ENCODE results near the gene ALX3. TPM values are rescaled to one million over a fixed set of nuclear protein-coding genes. Genes with fewer than 3 reads are reported as not detected.

ALX3 gene
- not detected for total RNA-seq

DNA sequence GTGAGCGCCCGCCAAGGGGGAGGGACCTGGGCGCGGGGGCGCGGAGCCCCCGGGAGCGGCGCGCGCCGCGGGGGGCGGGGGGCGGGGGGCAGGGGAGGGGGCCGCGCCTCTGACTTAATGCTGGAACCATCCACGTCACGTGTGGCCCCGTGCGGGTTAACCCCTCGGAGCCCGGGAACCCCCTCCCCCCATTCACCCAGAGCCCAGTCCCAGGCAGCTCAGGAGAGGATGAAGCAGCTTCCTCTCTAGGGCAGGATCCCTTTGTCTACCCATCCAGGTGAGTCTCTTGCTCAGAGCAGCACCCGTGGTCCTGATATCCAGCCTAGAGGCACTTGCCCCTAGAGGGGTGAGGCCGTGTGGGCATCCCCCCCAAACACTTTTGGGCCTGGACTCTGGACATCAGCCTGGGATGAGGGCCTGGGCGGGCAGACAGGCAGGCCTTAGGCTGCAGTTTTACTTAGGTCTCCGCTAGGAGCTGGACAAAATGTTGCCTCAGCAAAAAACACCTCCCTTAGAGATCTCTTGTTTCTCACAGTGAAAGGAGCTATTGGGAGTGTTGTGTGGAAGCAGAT, at the start of gene ALX3:
ALX3 (minus strand) TSS at position 2 of the 572 bp plus-strand sequence. CDS start 60 bp downstream, outside the sequence.
- H3K27me3 Mint-ChIP-seq, result peaks cover 35% of the 10 kb centered on the region
- H3K4me1 Mint-ChIP-seq, result peaks cover 6% of the 10 kb centered on the region
- H3K27ac Mint-ChIP-seq, result no peak within 1 kb of the TSS
- no peaks in the 10 kb centered on the region for H3K9me3 Mint-ChIP-seq
- peak within 1 kb of the TSS; percentile 38 for H3K4me3 Mint-ChIP-seq
- H3K36me3 Mint-ChIP-seq (ENCODE audit: low read depth), result peaks cover 7% of the 10 kb centered on the region
- ATAC-seq (replicated peaks), result no peak

DNA sequence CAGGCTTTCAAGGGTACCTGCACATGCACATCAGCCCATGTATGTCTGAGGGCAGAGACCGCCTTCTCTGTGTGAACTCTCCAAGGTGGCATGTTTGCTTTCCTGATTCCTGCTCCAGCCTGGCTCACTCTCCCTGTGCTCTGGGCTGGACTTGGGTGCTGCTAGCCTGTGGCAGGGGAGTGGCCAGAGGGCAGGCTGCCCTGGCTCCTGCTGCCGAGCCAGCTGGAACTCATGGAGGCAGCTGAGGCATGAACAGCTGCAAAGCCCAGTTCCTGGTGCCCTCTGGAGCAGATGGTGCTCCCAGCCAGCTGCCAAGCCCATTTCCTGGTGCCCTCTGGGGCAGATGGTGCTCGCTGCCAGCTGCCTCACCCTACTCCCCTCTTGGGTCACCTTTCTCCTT, 49.4 kb upstream of the ALX3 start:
- no peak for ATAC-seq (replicated peaks)
- peaks cover 6% of the 10 kb centered on the region for H3K9me3 Mint-ChIP-seq
- peaks cover 8% of the 10 kb centered on the region for H3K4me1 Mint-ChIP-seq
- peaks cover 11% of the 10 kb centered on the region for H3K27me3 Mint-ChIP-seq
- H3K36me3 Mint-ChIP-seq (ENCODE audit: low read depth), result peaks cover 8% of the 10 kb centered on the region
- H3K4me3 Mint-ChIP-seq, result no peak overlapping the region
- H3K27ac Mint-ChIP-seq, result no peak overlapping the region

DNA sequence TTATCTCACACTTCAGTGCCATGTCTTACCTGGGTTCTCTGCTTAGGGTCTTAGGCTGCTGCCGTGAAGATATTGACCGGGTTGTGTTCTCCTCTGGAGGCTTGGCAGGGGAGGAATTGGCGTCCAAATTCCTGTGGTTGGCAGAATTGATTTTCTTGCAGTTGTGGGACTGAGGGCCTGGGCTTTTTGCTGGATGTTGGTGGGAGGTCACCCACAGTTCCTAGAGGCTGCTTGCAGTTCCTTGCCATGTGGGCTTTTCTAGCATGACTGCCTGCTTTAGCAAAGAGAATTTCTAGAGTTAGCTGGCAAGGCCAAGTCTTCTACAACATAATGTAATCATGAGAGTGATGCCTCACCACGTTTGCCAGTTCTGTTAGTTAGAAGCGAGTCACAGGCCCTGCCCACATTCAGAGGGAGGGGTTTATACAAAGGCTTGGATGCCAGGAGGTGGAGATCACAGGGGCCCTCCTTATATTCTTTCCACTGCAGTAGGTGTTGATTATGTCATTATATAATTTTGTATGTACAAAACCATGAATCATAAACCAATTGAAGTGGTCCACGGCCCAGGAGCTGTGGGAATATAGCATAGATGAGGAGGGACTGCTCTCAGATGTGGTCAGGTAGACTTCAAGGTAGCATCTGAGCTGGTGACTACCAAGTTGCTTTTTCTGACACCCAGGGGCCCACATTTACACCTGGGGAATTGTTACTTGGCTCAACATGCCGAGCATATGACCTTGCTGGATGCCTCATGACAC, 48.3 kb upstream of the ALX3 start:
- Mint-ChIP-seq H3K27me3 (peaks cover 11% of the 10 kb centered on the region), H3K4me3 (no peak overlapping the region), H3K9me3 (peaks cover 5% of the 10 kb centered on the region), H3K4me1 (peaks cover 8% of the 10 kb centered on the region), H3K36me3 (ENCODE audit: low read depth) (peaks cover 8% of the 10 kb centered on the region), H3K27ac (no peak overlapping the region)
- ATAC-seq (replicated peaks), result peak; percentile 42

DNA sequence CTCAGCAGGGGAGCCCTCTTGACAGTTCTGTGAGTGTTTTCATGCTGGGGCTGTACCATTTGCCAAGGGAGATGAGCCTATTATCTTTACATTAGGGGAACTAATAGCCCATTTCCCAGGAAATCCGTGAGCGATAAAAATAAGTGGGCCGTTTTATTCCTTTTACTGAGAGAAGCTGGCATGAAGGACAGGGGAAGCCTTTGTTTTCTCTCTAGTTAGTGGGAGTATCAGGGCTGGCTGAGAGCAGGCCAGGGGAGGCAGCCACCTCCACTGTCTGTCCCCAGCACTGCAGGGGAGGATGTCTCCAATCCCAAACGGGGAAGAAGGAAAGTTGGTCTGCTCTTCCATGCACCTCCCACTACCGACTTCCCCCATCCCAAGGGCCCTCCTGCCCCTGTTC, 44.3 kb upstream of the ALX3 start:
- no peaks in the 10 kb centered on the region for H3K9me3 Mint-ChIP-seq
- no peak overlapping the region for H3K4me3 Mint-ChIP-seq
- no peaks in the 10 kb centered on the region for H3K36me3 Mint-ChIP-seq (ENCODE audit: low read depth)
- H3K27me3 Mint-ChIP-seq, result peaks cover 19% of the 10 kb centered on the region
- ATAC-seq (replicated peaks), result no peak
- no peak overlapping the region for H3K27ac Mint-ChIP-seq
- no peaks in the 10 kb centered on the region for H3K4me1 Mint-ChIP-seq

DNA sequence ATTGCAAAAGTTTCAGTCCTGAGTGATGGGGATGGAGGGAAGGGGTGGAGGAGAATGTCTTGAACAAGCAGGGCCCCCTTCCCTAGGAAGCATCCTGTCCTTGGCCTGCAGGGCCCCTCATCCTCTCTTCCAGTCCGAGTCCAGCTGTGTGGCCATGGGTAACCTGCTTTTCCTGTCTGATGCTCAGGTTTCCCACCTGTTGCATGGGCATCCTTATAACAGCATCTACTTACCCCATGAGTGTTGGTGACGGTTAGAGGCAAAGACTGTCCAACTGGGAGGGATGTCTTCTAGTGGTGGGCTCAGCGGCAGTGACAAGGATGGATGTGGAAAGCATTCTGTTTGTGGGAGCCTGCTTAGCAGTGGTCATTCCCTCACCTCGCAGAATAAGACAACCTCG, 43.7 kb upstream of the ALX3 start:
- Mint-ChIP-seq H3K36me3 (ENCODE audit: low read depth) (no peaks in the 10 kb centered on the region), H3K4me3 (no peak overlapping the region), H3K27ac (no peak overlapping the region), H3K9me3 (no peaks in the 10 kb centered on the region), H3K27me3 (peaks cover 23% of the 10 kb centered on the region), H3K4me1 (no peaks in the 10 kb centered on the region)
- no peak for ATAC-seq (replicated peaks)

DNA sequence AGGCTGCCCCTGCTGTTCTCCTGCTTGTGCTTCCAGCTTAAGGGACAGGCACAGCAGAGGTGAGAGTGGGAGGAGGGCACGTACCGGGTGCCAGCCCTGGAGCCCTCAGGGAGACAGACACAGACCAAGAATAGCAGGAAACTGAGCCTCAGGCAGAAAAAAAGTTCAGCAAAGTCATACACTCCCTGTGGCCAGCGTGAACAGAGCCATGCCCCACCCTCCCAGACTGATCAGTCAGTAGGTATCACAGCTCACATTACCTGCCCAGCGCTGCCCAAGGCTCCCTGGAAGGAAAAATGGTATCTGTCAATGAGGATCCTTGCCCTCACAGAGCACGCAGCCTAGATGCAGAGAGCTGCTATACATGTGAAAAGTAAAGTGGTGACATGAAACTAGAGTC, 43.1 kb upstream of the ALX3 start:
- Mint-ChIP-seq H3K27me3 (peaks cover 23% of the 10 kb centered on the region), H3K27ac (no peak overlapping the region), H3K9me3 (no peaks in the 10 kb centered on the region), H3K36me3 (ENCODE audit: low read depth) (no peaks in the 10 kb centered on the region), H3K4me1 (no peaks in the 10 kb centered on the region), H3K4me3 (no peak overlapping the region)
- no peak for ATAC-seq (replicated peaks)

DNA sequence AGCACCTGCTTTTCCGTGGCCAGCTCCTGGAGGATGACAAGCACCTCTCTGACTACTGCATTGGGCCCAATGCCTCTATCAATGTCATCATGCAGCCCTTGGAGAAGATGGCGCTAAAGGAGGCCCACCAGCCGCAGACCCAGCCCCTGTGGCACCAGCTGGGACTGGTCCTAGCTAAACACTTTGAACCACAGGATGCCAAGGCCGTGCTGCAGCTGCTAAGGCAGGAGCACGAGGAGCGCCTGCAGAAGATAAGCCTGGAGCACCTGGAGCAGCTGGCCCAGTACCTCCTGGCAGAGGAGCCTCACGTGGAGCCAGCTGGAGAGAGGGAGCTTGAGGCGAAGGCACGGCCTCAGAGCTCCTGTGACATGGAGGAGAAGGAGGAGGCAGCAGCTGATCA, 42.2 kb upstream of the ALX3 start:
- H3K9me3 Mint-ChIP-seq, result no peaks in the 10 kb centered on the region

DNA sequence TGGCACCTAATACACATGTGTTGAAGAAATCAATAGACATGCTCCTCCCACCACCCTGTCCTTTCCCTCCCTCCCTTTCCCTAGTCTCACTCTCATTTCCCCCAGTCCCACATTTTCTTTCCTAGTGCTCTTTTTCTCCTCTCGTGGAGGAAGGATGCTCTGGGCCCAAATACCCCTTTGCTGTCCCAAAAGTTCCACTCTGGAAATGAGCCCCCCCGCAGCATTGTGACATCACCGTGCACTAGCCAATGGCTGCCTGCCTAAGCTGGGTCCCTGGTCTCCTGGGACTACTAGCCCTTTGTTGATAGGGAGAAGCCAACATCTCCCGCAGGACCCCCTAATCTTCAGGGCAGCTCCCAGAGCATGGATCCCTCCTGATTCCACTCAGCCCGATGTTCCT, 41.7 kb upstream of the ALX3 start, which contains the start of gene UBL4B:
UBL4B (plus strand) TSS at position 301 of the 400 bp plus-strand sequence; CDS start at position 393, 92 bp downstream.
- H3K27me3 Mint-ChIP-seq, result peaks cover 26% of the 10 kb centered on the region
- H3K4me3 Mint-ChIP-seq, result no peak within 1 kb of the TSS
- H3K36me3 Mint-ChIP-seq (ENCODE audit: low read depth), result no peaks in the 10 kb centered on the region
- ATAC-seq (replicated peaks), result no peak
- no peaks in the 10 kb centered on the region for H3K4me1 Mint-ChIP-seq
- H3K9me3 Mint-ChIP-seq, result no peaks in the 10 kb centered on the region
- H3K27ac Mint-ChIP-seq, result no peak within 1 kb of the TSS

More for the DNA sequence above, 42.2 kb upstream of the ALX3 start:
- ATAC-seq (replicated peaks), result no peak
- H3K4me1 Mint-ChIP-seq, result no peaks in the 10 kb centered on the region
- H3K36me3 Mint-ChIP-seq (ENCODE audit: low read depth), result no peaks in the 10 kb centered on the region
- no peak overlapping the region for H3K4me3 Mint-ChIP-seq
- no peak overlapping the region for H3K27ac Mint-ChIP-seq
- H3K27me3 Mint-ChIP-seq, result peaks cover 23% of the 10 kb centered on the region

DNA sequence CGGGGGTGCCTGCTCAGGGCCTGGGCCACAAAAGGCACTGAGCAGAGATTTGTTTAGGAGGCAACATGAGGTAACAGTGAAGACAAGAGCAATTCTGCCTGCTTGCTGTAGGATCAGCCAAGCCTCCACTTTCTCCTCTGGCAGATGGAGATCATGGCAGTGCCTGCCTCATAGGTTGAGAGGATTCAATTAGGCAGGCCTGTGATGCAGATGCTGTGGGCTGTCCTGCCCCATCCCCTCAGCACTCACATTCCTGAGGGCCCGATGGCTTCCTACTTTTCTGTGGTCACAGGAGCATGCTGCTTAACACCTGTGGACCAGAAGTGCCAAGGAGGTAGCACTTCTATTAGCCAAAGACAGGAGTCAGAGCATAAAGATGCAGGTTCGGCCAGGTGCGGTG, 40.6 kb upstream of the ALX3 start:
- Mint-ChIP-seq H3K4me1 (no peaks in the 10 kb centered on the region), H3K9me3 (no peaks in the 10 kb centered on the region), H3K4me3 (no peak overlapping the region), H3K36me3 (ENCODE audit: low read depth) (no peaks in the 10 kb centered on the region), H3K27ac (no peak overlapping the region), H3K27me3 (peaks cover 20% of the 10 kb centered on the region)
- no peak for ATAC-seq (replicated peaks)

DNA sequence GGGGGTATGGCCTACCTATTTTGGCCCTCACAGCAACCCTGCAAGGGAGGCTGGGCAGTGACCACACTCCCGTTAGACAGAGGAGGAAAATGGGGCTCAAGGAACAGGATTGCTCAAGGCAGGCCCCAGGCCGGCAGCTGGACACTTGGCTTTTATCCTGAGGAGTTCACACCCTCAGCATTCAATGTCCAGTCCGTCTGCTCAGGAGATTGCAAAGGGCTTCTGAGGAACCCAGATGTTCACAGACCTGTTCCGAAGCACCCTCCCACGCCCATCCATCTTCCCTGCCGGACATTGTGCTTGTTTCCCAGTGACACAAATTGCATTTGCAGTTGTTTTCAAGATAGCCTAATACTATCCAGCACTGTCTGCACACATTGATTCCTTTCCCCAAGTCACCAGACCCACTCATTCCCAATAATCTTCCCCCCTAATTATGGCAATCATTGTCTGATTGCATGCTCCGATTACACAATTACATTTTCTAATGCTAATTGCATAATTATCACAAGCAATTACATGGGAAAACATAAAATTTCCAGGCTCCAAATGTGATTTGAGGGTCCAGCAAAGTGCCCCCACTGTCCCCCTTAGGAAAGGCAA, 37.5 kb upstream of the ALX3 start:
- Mint-ChIP-seq H3K4me3 (no peak overlapping the region), H3K36me3 (ENCODE audit: low read depth) (no peaks in the 10 kb centered on the region), H3K4me1 (no peaks in the 10 kb centered on the region), H3K27ac (no peak overlapping the region), H3K9me3 (no peaks in the 10 kb centered on the region), H3K27me3 (peaks cover 16% of the 10 kb centered on the region)
- no peak for ATAC-seq (replicated peaks)

DNA sequence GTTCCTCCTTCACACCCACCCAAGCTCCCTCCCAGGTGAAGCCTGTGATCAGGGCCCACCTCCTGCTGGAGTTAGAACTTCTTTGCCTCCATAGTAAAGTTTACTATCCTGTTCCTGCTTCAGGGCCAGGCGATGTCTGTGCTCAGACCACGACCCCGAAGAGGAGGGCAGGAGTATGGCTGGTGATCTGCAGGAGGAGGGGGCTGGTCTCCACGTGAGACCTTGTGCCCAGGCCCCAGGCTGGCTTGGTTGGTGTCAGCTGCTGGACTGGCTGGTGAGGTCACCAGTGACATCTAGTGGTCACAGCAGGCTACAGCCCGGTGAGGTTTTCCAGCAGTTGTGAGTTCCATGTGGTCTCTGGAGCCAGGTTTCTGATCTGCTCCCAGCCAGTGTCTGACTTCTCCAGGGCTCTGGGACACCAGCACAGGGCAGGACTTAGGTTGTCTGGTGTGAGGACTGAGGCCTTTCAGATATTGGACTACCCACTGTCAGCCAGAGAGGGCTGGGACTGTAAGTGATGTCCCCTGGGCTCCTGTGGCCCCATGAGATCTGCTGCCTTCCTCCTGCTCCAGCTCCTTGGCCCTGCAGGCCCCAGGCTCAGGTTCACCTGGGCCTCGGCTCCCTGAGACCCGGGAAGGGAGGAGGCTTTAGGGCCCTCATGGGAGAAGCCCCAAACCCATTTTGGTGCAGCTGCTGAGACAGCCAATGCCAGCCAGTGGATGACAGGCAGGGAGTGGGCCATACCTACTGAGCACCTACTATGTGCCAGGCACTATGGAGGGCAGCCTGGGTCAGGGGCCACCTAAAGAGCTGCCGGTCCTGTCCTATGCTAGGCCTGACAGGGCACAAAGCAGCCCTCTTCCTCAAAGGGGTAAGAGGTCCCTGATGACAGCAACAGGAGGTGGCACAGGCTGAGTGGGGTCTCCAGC, 35.8 kb upstream of the ALX3 start:
- H3K9me3 Mint-ChIP-seq, result no peaks in the 10 kb centered on the region
- peaks cover 13% of the 10 kb centered on the region for H3K27me3 Mint-ChIP-seq
- peak; percentile 86 for ATAC-seq (replicated peaks)
- H3K27ac Mint-ChIP-seq, result no peak overlapping the region
- no peaks in the 10 kb centered on the region for H3K4me1 Mint-ChIP-seq
- H3K36me3 Mint-ChIP-seq (ENCODE audit: low read depth), result no peaks in the 10 kb centered on the region
- H3K4me3 Mint-ChIP-seq, result no peak overlapping the region

DNA sequence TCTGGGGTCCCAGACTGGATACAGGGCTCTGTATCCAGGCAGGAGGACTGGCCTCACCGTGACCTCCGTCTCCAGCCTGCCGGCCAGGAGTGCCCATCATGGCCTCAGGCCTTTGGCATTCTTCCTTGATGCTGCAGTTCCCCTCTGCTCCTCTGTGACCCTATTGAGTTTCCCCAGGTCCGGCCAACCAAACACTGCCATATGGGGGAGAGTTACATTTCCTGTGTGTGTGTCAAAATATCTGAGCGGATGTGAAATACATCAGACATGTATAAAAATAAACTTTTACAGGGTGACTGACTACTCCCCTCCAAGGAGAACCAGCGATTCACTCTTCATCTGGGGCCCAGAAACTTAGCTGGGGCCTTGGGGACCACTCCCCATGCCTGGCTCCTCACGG, 31.6 kb upstream of the ALX3 start:
- H3K9me3 Mint-ChIP-seq, result no peaks in the 10 kb centered on the region
- no peaks in the 10 kb centered on the region for H3K4me1 Mint-ChIP-seq
- ATAC-seq (replicated peaks), result no peak
- H3K4me3 Mint-ChIP-seq, result no peak overlapping the region
- H3K27ac Mint-ChIP-seq, result no peak overlapping the region
- H3K36me3 Mint-ChIP-seq (ENCODE audit: low read depth), result no peaks in the 10 kb centered on the region
- peaks cover 6% of the 10 kb centered on the region for H3K27me3 Mint-ChIP-seq

DNA sequence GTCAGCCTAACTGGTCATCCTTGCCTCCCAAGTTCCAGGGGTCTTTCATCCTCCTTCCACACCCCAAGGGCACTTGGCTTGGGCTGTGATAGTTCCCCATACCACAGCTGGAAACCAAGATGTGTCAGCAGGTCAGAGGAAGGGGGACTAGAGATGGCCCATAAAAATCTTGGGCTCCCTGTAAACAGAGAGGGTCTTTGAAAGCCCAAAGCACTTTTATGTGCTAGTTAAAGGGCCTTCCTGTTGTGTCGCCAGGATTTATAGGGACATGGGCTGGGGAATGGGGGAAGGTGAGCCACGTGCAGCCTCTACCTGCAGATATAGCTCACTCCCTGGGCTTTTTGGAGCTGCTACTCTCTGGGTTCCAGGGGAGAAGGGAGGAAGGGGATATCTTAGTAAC, 29.9 kb upstream of the ALX3 start:
- no peak overlapping the region for H3K4me3 Mint-ChIP-seq
- ATAC-seq (replicated peaks), result no peak
- no peak overlapping the region for H3K27ac Mint-ChIP-seq
- H3K4me1 Mint-ChIP-seq, result no peaks in the 10 kb centered on the region
- H3K9me3 Mint-ChIP-seq, result no peaks in the 10 kb centered on the region
- H3K36me3 Mint-ChIP-seq (ENCODE audit: low read depth), result no peaks in the 10 kb centered on the region
- H3K27me3 Mint-ChIP-seq, result peaks cover 17% of the 10 kb centered on the region

DNA sequence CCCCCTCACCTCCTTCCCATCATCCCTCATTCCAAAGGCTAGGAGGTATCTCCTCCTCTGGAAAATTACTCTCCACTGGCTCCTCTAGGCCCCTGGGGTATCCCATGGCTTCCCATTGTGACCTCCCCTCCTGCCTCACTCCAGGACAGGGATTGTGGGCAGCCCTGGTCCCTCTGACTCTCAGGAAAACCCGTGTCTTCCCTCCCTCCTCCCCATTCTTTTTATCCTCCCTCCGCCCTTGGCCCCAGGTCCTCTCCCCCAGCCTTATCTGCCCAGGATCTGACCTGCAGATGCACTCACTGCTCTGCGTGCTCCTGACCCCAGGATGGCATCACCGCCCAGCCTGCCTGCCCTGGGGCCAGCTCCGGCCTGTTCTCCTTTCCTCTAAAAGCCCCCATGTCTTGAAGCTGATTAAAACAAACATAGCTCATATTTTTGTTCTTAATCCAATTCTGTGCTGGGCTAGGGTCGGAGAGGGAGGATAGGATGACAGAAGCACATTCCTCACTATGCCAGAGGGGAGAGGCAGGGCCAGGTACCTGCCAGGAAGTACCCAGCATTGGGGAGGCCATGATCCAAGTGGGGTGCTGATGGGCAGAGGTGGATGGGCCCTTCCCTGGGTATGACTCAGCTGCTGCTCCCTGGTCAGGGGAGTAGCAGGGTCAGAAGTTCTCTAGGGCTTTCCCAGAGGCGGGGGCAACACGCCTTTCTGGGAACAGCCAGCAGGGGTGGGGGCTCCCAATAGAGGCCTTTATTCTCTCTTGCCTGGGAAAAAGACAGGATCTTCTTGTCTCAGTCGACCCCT, 28.0 kb upstream of the ALX3 start:
- no peaks in the 10 kb centered on the region for H3K4me1 Mint-ChIP-seq
- no peak overlapping the region for H3K4me3 Mint-ChIP-seq
- no peaks in the 10 kb centered on the region for H3K9me3 Mint-ChIP-seq
- no peaks in the 10 kb centered on the region for H3K36me3 Mint-ChIP-seq (ENCODE audit: low read depth)
- H3K27ac Mint-ChIP-seq, result no peak overlapping the region
- ATAC-seq (replicated peaks), result no peak
- H3K27me3 Mint-ChIP-seq, result peaks cover 17% of the 10 kb centered on the region
